Gastrocnemius medialis (tissue), 4 donors: ENCODE data around the gene PP2D1.

Experiments used
- POLR2A ChIP-seq, 2 donors: fragments of 450-650 bp; IDR thresholded peaks; one replicate each; pipeline ENCODE4 v1.6.1; 2017; ENCODE audit warnings: antibody characterized with exemption in 2 of 2, mild to moderate bottlenecking in 2 of 2, moderate library complexity in 2 of 2
- TF ChIP-seq, protein P1 (sequence below), 5 experiments: fragments of 450-650 bp in 3 of 5; fragments of 200-600 bp in 2 of 5; sonication (generic) in 2 of 5; IDR thresholded peaks in 4 of 5; conservative IDR thresholded peaks in 1 of 5; 1 replicate in 4 of 5; 2 replicates in 1 of 5; pipeline ENCODE4 v1.5.1; 2016 to 2019; ENCODE audit warnings: antibody characterized with exemption in 5 of 5, mild to moderate bottlenecking in 3 of 5, moderate library complexity in 3 of 5

GRCh38 chr3:19946832-19947548 is 65.1 kb downstream of the PP2D1 start, which contains the start of gene RAB5A:
- TF ChIP-seq, protein P1, sequence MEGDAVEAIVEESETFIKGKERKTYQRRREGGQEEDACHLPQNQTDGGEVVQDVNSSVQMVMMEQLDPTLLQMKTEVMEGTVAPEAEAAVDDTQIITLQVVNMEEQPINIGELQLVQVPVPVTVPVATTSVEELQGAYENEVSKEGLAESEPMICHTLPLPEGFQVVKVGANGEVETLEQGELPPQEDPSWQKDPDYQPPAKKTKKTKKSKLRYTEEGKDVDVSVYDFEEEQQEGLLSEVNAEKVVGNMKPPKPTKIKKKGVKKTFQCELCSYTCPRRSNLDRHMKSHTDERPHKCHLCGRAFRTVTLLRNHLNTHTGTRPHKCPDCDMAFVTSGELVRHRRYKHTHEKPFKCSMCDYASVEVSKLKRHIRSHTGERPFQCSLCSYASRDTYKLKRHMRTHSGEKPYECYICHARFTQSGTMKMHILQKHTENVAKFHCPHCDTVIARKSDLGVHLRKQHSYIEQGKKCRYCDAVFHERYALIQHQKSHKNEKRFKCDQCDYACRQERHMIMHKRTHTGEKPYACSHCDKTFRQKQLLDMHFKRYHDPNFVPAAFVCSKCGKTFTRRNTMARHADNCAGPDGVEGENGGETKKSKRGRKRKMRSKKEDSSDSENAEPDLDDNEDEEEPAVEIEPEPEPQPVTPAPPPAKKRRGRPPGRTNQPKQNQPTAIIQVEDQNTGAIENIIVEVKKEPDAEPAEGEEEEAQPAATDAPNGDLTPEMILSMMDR (IDR thresholded peaks at IDR 0.05 in 4 of 5, conservative IDR thresholded peaks at IDR 0.05 in 1 of 5), result peak in 3 of 5 experiments; percentile 11 to 47 (median 41)
- peak; percentile 88 to 91 for TF ChIP-seq POLR2A (IDR thresholded peaks at IDR 0.05)
